SU-DHL-6 (cell line): ENCODE data around the gene GSDME.

Experiments used
- H2AFZ ChIP-seq: fragments of 200-600 bp; sonication (generic); 2 replicates; pipeline ENCODE4 v1.6.1; 2014; ENCODE audit warnings: low read depth, mild to moderate bottlenecking, moderate library complexity, mixed read lengths, antibody characterized with exemption, low read length; ENCODE audit not compliant: severe bottlenecking
- H3F3A ChIP-seq: fragments of 200-600 bp; shearing (Covaris generic); 2 replicates; pipeline ENCODE4 v1.6.0; 2016; ENCODE audit warnings: antibody characterized with exemption, mild to moderate bottlenecking; ENCODE audit not compliant: insufficient read depth
- H3K27ac ChIP-seq: fragments of 200-600 bp; sonication (generic); 2 replicates; pipeline ENCODE4 v1.5.1; 2016; ENCODE audit warnings: low read depth, mild to moderate bottlenecking, low read length, moderate library complexity, mixed read lengths
- H3K27me3 ChIP-seq: fragments of 200-600 bp; sonication (generic), shearing (Covaris generic); 2 replicates; pipeline ENCODE4 v1.6.0; 2014; ENCODE audit warnings: mild to moderate bottlenecking, low read length
- H3K36me3 ChIP-seq: fragments of 200-600 bp; sonication (generic); 2 replicates; pipeline ENCODE4 v1.6.1; 2014; ENCODE audit warnings: mild to moderate bottlenecking, low read length, mixed read lengths
- H3K4me2 ChIP-seq: fragments of 300-600, 200-600 bp; shearing (Covaris generic), sonication (generic); 2 replicates; pipeline ENCODE4 v1.6.0; 2014; ENCODE audit warnings: low read length, low read depth, mild to moderate bottlenecking; ENCODE audit not compliant: poor library complexity, severe bottlenecking
- H3K4me3 ChIP-seq: fragments of 200-600 bp; sonication (generic); 2 replicates; pipeline ENCODE4 v1.5.1; 2014; ENCODE audit warnings: antibody characterized with exemption, low read length, mild to moderate bottlenecking, mixed read lengths; ENCODE audit not compliant: insufficient read depth, poor library complexity, severe bottlenecking
- H3K79me2 ChIP-seq: fragments of 200-600 bp; sonication (generic); 2 replicates; pipeline ENCODE4 v1.6.1; 2014; ENCODE audit warnings: mild to moderate bottlenecking, low read length, moderate library complexity; ENCODE audit not compliant: insufficient read depth
- H3K9ac ChIP-seq: fragments of 200-600 bp; sonication (generic); 2 replicates; pipeline ENCODE4 v1.7.0; 2014; ENCODE audit warnings: mild to moderate bottlenecking, low read length
- H3K9me2 ChIP-seq: fragments of 200-600 bp; sonication (generic); replicated peaks from 2 replicates; pipeline ENCODE4 v1.6.1; 2014; ENCODE audit warnings: low read length; ENCODE audit not compliant: insufficient read depth
- H3K9me3 ChIP-seq: fragments of 200-600 bp; sonication (generic); 2 replicates; pipeline ENCODE4 v1.6.1; 2014; ENCODE audit warnings: low read length, mixed read lengths; ENCODE audit not compliant: insufficient read depth
- H4K20me1 ChIP-seq: fragments of 200-600 bp; sonication (generic); 2 replicates; pipeline ENCODE4 v1.6.1; 2014; ENCODE audit warnings: low read depth, mild to moderate bottlenecking, antibody characterized with exemption, low read length, moderate library complexity, mixed read lengths
- EZH2phosphoT487 ChIP-seq: fragments of 200-600 bp; sonication (generic), shearing (Covaris generic); conservative IDR thresholded peaks from 2 replicates; pipeline ENCODE4 v1.6.1; 2018; ENCODE audit warnings: mild to moderate bottlenecking, antibody characterized with exemption, low read length, moderate library complexity, mixed read lengths
- TF ChIP-seq, protein P1 (sequence below): fragments of 200-600 bp; sonication (generic); IDR thresholded peaks from one replicate; pipeline ENCODE4 v1.5.1; 2017; ENCODE audit warnings: antibody characterized with exemption, mild to moderate bottlenecking, low read length, moderate library complexity; ENCODE audit not compliant: insufficient read depth, poor library complexity, severe bottlenecking

Gene GSDME

DNA sequence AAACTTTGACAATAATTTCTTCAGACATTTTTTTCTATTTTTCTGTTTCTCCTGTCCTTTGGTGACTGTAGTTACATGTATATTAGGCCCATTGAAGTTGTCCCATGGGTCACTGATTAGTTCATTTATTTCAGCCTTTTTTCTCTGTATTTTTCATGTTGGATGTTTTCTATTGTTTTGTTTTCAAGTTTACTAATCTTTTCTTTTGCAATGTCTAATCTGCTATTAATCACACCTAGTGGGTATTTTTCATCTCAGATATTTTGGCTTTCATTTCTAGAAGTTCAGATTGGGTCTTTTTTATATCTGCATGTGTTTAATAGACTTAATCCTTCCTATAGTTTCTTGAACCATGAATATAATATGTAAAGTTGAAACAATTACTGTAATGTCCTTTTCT lies 99.3 kb downstream of the GSDME start:
- TF ChIP-seq, protein P1, sequence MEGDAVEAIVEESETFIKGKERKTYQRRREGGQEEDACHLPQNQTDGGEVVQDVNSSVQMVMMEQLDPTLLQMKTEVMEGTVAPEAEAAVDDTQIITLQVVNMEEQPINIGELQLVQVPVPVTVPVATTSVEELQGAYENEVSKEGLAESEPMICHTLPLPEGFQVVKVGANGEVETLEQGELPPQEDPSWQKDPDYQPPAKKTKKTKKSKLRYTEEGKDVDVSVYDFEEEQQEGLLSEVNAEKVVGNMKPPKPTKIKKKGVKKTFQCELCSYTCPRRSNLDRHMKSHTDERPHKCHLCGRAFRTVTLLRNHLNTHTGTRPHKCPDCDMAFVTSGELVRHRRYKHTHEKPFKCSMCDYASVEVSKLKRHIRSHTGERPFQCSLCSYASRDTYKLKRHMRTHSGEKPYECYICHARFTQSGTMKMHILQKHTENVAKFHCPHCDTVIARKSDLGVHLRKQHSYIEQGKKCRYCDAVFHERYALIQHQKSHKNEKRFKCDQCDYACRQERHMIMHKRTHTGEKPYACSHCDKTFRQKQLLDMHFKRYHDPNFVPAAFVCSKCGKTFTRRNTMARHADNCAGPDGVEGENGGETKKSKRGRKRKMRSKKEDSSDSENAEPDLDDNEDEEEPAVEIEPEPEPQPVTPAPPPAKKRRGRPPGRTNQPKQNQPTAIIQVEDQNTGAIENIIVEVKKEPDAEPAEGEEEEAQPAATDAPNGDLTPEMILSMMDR: no peak
- TF ChIP-seq EZH2phosphoT487: no peak
- Histone ChIP-seq H3F3A (peaks cover 3% of the 10 kb centered on the region; the same call in 1 of the 2 replicates), H3K9me3 (no peaks in the 10 kb centered on the region), H3K4me3 (no peak overlapping the region), H3K4me2 (no peak overlapping the region), H3K36me3 (peaks cover 7% of the 10 kb centered on the region; the same call in 1 of the 2 replicates), H3K27ac (no peak overlapping the region), H3K9me2 (no peaks in the 10 kb centered on the region), H2AFZ (no peak overlapping the region), H3K79me2 (no peaks in the 10 kb centered on the region; the same call in 1 of the 2 replicates), H3K27me3 (no peaks in the 10 kb centered on the region), H4K20me1 (no peaks in the 10 kb centered on the region), H3K9ac (no peak overlapping the region)

DNA sequence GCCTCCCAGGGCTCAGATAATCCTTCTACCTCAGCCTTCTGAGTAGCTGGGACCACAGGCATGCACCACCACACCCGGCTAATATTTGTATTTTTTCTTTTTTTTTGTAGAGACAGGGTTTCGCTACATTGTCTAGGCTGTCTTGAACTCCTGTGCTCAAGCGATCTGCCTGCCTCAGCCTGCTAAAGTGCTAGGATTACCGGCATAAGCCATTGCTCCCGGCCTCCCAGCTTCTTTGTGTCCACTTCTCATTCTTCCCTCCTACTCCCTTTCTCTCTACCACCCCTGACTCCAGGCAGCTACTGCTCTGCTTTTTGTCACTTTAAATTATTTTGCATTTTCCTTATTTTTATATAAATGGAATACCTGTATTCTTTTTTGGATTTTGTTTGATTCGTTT lies 100.7 kb downstream of the GSDME start:
- H3K4me3 ChIP-seq: no peak overlapping the region
- H3F3A ChIP-seq: no peaks in the 10 kb centered on the region
- peaks cover 7% of the 10 kb centered on the region; the same call in 1 of the 2 replicates for H3K36me3 ChIP-seq
- no peaks in the 10 kb centered on the region for H4K20me1 ChIP-seq
- no peak for TF ChIP-seq EZH2phosphoT487
- TF ChIP-seq, protein P1: no peak
- no peak overlapping the region for H3K4me2 ChIP-seq
- no peaks in the 10 kb centered on the region for H3K27me3 ChIP-seq
- H3K79me2 ChIP-seq: no peaks in the 10 kb centered on the region; the same call in 1 of the 2 replicates
- H3K27ac ChIP-seq: no peak overlapping the region
- no peak overlapping the region for H3K9ac ChIP-seq
- no peaks in the 10 kb centered on the region for H3K9me2 ChIP-seq
- H3K9me3 ChIP-seq: no peaks in the 10 kb centered on the region
- no peak overlapping the region for H2AFZ ChIP-seq

DNA sequence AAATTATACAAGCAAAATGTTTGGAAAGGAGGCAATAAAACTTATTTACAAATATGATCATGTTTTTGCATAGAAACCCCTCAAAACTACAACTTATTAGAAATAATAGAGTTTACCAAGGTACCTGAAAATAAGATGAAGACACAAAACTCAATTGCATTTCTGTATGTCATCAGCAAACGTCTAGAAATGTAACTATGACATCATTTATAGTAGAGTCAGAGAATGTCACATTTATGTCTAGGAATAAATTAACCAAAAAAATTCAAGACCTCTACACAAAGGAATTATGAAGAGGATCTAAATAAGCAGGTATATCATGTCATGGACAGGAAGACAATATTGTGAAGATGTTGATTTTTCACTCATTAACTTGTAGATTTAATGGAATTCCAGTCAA lies 103.0 kb downstream of the GSDME start:
- Histone ChIP-seq H3K4me2 (no peak overlapping the region), H3F3A (no peaks in the 10 kb centered on the region), H3K4me3 (no peak overlapping the region), H3K9me2 (no peaks in the 10 kb centered on the region), H3K9ac (no peak overlapping the region), H3K27ac (no peak overlapping the region), H3K27me3 (no peaks in the 10 kb centered on the region), H4K20me1 (no peaks in the 10 kb centered on the region), H3K36me3 (peaks cover 12% of the 10 kb centered on the region; the same call in 1 of the 2 replicates), H3K79me2 (no peaks in the 10 kb centered on the region), H2AFZ (no peak overlapping the region), H3K9me3 (no peaks in the 10 kb centered on the region)
- TF ChIP-seq EZH2phosphoT487: no peak
- TF ChIP-seq, protein P1: no peak
